Left lung (tissue), 10 donors: ENCODE results near the gene CRIP3. TPM values are rescaled to one million over a fixed set of nuclear protein-coding genes. Genes with fewer than 3 reads are reported as not detected.
A peak's percentile ranks its signal among the peaks of the same experiment; 100 is the strongest.

Experiments
- ATAC-seq: fragments of 200-7000 bp; cut with Tn5 transposase; one replicate; pipeline ENCODE4 v1.9.1; 2020; ENCODE audit warnings: moderate library complexity
- DNase-seq, 4 donors: peaks; one replicate each; pipeline ENCODE4 v3.0.0-alpha.2; 2013 to 2020
- H3K27ac ChIP-seq, 2 donors: fragments of 200-600 bp; sonication (generic) in 1 of 2; one replicate each; pipeline versions ENCODE4 v1.5.0 to v1.8.0; 2020 to 2021
- H3K27me3 ChIP-seq, 2 donors: fragments of 200-600 bp; sonication (generic) in 1 of 2; one replicate each; pipeline versions ENCODE4 v1.5.0 to v1.8.0; 2020 to 2021
- H3K36me3 ChIP-seq, 2 donors: fragments of 200-600 bp; sonication (generic) in 1 of 2; one replicate each; pipeline versions ENCODE4 v1.5.0 to v1.8.0; 2020 to 2021
- H3K4me1 ChIP-seq, 2 donors: fragments of 200-600 bp; one replicate each; pipeline ENCODE4 v1.8.0; 2021
- H3K4me3 ChIP-seq, 2 donors: fragments of 200-600 bp; sonication (generic) in 1 of 2; one replicate each; pipeline versions ENCODE4 v1.5.0 to v1.8.0; 2020 to 2021; ENCODE audit warnings: mild to moderate bottlenecking in 1 of 2
- H3K9me3 ChIP-seq, 2 donors: fragments of 200-600 bp; sonication (generic) in 1 of 2; one replicate each; pipeline versions ENCODE4 v1.5.0 to v1.8.0; 2020 to 2021
- intact Hi-C, 2 donors: fragments of 100-400 bp; cut with DNase I; formaldehyde crosslinking; loops; one replicate each; pipeline versions ENCODE4 v1.11.2 to v1.14.2; 2022
- polyA plus RNA-seq, 6 donors: library from polyadenylated mRNA; unstranded; fragments of 120-200 nt; gene quantifications; one replicate each; pipeline ENCODE4 v1.2.1, GENCODE V29; 2013; ENCODE audit not compliant: insufficient read length in 6 of 6
- total RNA-seq, 2 donors: library from RNA; stranded (reverse); fragmentation: NEBNext Ultra II Directional; extraction: Animal tissue kit (Norgen Biotek cat#: 25700); gene quantifications; one replicate each; pipeline ENCODE4 v1.2.1, GENCODE V29; 2021
- TF ChIP-seq, protein P1 (sequence below), 2 donors: fragments of 200-600 bp; sonication (generic) in 1 of 2; IDR thresholded peaks; one replicate each; pipeline versions ENCODE4 v1.5.0 to v1.8.0; 2021; ENCODE audit warnings: antibody characterized with exemption in 2 of 2
- donor health status: DM: no; HTN: yes; CAD: no.
- donor health status: DM: no; HTN: no; CAD: no.

CRIP3 gene
- total and polyA plus RNA-seq, 8 donors = 0.52 to 7.6 (median 3.8) TPM

DNA sequence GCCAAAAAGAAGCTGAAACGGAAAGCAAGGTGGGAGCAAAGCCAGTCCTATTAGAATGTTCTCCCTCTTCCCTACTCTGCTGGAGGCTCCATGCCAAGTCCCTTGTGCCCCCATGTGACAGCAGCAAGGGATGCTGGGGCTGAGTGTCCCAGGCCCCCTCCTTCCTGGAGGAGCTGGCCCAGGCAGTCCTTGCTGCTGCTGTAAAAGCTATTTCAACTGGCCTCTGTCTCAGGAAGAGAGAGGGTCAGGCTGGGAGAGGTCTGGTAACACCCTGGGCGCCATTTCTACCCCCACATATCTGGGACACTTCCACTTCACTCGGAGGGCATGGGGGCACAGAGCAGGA, 40.3 kb downstream of the CRIP3 start:
- no peaks in the 10 kb centered on the region for H3K36me3 ChIP-seq
- ATAC-seq (no peak), DNase-seq (peak in 1 of 4 donors; percentile 63)
- peak overlapping the region in 1 of 2 donors; percentile 26 for H3K27ac ChIP-seq
- peaks cover 0 to 46% of the 10 kb centered on the region in 2 donors for H3K27me3 ChIP-seq
- TF ChIP-seq, protein P1, sequence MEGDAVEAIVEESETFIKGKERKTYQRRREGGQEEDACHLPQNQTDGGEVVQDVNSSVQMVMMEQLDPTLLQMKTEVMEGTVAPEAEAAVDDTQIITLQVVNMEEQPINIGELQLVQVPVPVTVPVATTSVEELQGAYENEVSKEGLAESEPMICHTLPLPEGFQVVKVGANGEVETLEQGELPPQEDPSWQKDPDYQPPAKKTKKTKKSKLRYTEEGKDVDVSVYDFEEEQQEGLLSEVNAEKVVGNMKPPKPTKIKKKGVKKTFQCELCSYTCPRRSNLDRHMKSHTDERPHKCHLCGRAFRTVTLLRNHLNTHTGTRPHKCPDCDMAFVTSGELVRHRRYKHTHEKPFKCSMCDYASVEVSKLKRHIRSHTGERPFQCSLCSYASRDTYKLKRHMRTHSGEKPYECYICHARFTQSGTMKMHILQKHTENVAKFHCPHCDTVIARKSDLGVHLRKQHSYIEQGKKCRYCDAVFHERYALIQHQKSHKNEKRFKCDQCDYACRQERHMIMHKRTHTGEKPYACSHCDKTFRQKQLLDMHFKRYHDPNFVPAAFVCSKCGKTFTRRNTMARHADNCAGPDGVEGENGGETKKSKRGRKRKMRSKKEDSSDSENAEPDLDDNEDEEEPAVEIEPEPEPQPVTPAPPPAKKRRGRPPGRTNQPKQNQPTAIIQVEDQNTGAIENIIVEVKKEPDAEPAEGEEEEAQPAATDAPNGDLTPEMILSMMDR (IDR thresholded peaks at IDR 0.05) = no peak
- intact Hi-C loops = loop anchor here in 1 of 2 donors (10.0 kb wide), 1 partner anchor 236 kb away; no protein-coding TSS in a partner anchor
- H3K4me1 ChIP-seq = peaks cover 8 to 14% of the 10 kb centered on the region in 2 donors
- H3K4me3 ChIP-seq = no peak overlapping the region
- no peaks in the 10 kb centered on the region for H3K9me3 ChIP-seq

- Histone ChIP-seq H3K27me3 (peaks cover 0 to 40% of the 10 kb centered on the region in 2 donors), H3K4me3 (no peak overlapping the region), H3K4me1 (peaks cover 8 to 14% of the 10 kb centered on the region in 2 donors), H3K9me3 (no peaks in the 10 kb centered on the region), H3K36me3 (no peaks in the 10 kb centered on the region), H3K27ac (peak overlapping the region in 1 of 2 donors; percentile 26)
- ATAC-seq (no peak), DNase-seq (no peak)
- TF ChIP-seq, protein P1 (IDR thresholded peaks at IDR 0.05) = no peak
- intact Hi-C loops = loop anchor here in 1 of 2 donors (10.0 kb wide), 1 partner anchor 237 kb away; no protein-coding TSS in a partner anchor
Observed at GRCh38 chr6:43267619-43268354, 40.8 kb downstream of the CRIP3 start.

- no peak overlapping the region for H3K4me3 ChIP-seq
- TF ChIP-seq, protein P1 (IDR thresholded peaks at IDR 0.05) = no peak
- H3K9me3 ChIP-seq = no peaks in the 10 kb centered on the region
- no peaks in the 10 kb centered on the region for H3K36me3 ChIP-seq
- peaks cover 0 to 26% of the 10 kb centered on the region in 2 donors for H3K27me3 ChIP-seq
- ATAC-seq (no peak), DNase-seq (no peak)
- intact Hi-C loops = loop anchor here in 1 of 2 donors (10.0 kb wide), 1 partner anchor 239 kb away; no protein-coding TSS in a partner anchor
- H3K27ac ChIP-seq = no peak overlapping the region
- H3K4me1 ChIP-seq = peaks cover 8 to 14% of the 10 kb centered on the region in 2 donors
Observed at GRCh38 chr6:43265564-43265963, 43.1 kb downstream of the CRIP3 start.

- H3K9me3 ChIP-seq = no peaks in the 10 kb centered on the region
- H3K36me3 ChIP-seq = no peaks in the 10 kb centered on the region
- intact Hi-C loops = loop anchor here in 1 of 2 donors (10.0 kb wide), 1 partner anchor 240 kb away; no protein-coding TSS in a partner anchor
- DNase-seq = no peak
- ATAC-seq = no peak
- H3K4me3 ChIP-seq = no peak overlapping the region
- H3K27me3 ChIP-seq = peaks cover 0 to 19% of the 10 kb centered on the region in 2 donors
- TF ChIP-seq, protein P1 (IDR thresholded peaks at IDR 0.05) = no peak
- H3K4me1 ChIP-seq = peaks cover 8 to 10% of the 10 kb centered on the region in 2 donors
- no peak overlapping the region for H3K27ac ChIP-seq
Observed at GRCh38 chr6:43264599-43265145, 44.0 kb downstream of the CRIP3 start.
